Measurements from ENCODE around the gene KCNQ1. TPM values are rescaled to one million over a fixed set of nuclear protein-coding genes. Genes with fewer than 3 reads are reported as not detected.

KCNQ1 gene
- total and polyA plus RNA-seq, 2 experiments from 2014 or later: 0.45 to 0.87 TPM

DNA sequence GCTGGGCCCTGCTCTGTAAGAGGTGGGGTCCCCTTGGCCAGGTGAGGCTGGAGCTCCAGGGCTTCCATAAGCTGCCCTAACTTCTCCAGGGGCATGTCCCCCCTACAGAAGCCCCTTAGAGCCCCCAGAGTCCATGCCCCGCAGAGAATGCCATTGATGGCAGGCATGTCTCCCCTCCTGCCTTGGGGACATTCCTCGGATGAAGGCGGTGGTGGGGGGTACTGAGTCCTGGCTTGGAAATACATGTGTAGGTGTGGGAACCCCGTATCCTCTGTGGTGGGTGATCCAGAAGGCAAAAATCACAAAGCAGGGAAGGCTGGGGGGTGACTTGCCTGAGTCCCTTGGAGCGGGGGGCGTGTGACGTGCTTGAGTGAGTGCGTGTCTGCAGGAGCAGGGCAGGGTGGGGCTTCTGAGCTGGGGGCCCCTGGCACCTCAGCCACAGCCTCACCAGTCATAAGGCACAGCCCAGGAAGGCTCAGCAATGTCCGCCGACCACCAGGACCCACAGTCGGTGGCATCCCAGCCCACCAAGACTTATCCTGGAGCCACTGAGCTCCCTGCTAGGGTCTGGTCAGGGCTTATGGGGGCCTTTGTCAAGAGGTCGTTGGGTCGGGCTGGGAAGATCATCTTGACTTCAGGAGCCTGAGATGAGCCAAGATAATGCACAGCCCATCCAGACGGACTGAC is 324.7 kb downstream of the KCNQ1 start:
- Mint-ChIP-seq H3K4me1 (peaks cover 4% of the 10 kb centered on the region; the same call in 1 of the 3 replicates), H3K36me3 (ENCODE audit: low read depth) (no peaks in the 10 kb centered on the region; the same call in 2 of the 3 replicates), H3K27me3 (ENCODE audit: insufficient read depth, low read depth, poor library complexity) (peaks cover 52% of the 10 kb centered on the region), H3K9me3 (peaks cover 3% of the 10 kb centered on the region; the same call in 2 of the 3 replicates), H3K4me3 (no peak overlapping the region), H3K27ac (no peak overlapping the region)
- Histone ChIP-seq H3K27me3 (ENCODE audit: insufficient read depth) (peaks cover 66% of the 10 kb centered on the region), H3K9me2 (ENCODE audit: insufficient read depth) (peaks cover 3% of the 10 kb centered on the region; the same call in 1 of the 2 replicates), H3K4me3 (no peak overlapping the region), H3K36me3 (ENCODE audit: insufficient read depth) (no peaks in the 10 kb centered on the region), H4K20me1 (replicated peaks; ENCODE audit: insufficient read depth) (no peaks in the 10 kb centered on the region), H3K79me2 (replicated peaks; ENCODE audit: insufficient read depth) (no peaks in the 10 kb centered on the region), H3K4me1 (ENCODE audit: insufficient read depth) (no peaks in the 10 kb centered on the region), H3F3A (replicated peaks; ENCODE audit: low read depth) (no peaks in the 10 kb centered on the region), H2AFZ (no peak overlapping the region), H3K27ac (ENCODE audit: low read depth) (no peak overlapping the region), H3K4me2 (no peak overlapping the region)
- no peak for TF ChIP-seq ZNF114 (CRISPR knock-in tag; IDR thresholded peaks at IDR 0.05)
- TF ChIP-seq POLR2AphosphoS5 (IDR thresholded peaks at IDR 0.05; ENCODE audit: low read depth): no peak
- no peak for TF ChIP-seq JUNB (IDR thresholded peaks at IDR 0.05; ENCODE audit: unreplicated experiment)
- TF ChIP-seq, protein P1, sequence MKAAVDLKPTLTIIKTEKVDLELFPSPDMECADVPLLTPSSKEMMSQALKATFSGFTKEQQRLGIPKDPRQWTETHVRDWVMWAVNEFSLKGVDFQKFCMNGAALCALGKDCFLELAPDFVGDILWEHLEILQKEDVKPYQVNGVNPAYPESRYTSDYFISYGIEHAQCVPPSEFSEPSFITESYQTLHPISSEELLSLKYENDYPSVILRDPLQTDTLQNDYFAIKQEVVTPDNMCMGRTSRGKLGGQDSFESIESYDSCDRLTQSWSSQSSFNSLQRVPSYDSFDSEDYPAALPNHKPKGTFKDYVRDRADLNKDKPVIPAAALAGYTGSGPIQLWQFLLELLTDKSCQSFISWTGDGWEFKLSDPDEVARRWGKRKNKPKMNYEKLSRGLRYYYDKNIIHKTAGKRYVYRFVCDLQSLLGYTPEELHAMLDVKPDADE (IDR thresholded peaks at IDR 0.05): no peak
- TF ChIP-seq, protein P2, sequence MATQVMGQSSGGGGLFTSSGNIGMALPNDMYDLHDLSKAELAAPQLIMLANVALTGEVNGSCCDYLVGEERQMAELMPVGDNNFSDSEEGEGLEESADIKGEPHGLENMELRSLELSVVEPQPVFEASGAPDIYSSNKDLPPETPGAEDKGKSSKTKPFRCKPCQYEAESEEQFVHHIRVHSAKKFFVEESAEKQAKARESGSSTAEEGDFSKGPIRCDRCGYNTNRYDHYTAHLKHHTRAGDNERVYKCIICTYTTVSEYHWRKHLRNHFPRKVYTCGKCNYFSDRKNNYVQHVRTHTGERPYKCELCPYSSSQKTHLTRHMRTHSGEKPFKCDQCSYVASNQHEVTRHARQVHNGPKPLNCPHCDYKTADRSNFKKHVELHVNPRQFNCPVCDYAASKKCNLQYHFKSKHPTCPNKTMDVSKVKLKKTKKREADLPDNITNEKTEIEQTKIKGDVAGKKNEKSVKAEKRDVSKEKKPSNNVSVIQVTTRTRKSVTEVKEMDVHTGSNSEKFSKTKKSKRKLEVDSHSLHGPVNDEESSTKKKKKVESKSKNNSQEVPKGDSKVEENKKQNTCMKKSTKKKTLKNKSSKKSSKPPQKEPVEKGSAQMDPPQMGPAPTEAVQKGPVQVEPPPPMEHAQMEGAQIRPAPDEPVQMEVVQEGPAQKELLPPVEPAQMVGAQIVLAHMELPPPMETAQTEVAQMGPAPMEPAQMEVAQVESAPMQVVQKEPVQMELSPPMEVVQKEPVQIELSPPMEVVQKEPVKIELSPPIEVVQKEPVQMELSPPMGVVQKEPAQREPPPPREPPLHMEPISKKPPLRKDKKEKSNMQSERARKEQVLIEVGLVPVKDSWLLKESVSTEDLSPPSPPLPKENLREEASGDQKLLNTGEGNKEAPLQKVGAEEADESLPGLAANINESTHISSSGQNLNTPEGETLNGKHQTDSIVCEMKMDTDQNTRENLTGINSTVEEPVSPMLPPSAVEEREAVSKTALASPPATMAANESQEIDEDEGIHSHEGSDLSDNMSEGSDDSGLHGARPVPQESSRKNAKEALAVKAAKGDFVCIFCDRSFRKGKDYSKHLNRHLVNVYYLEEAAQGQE (IDR thresholded peaks at IDR 0.05; ENCODE audit: unreplicated experiment): no peak
- TF ChIP-seq CREB1 (CRISPR knock-in tag; IDR thresholded peaks at IDR 0.05; ENCODE audit: low read depth): no peak
- no peak for TF ChIP-seq ZNF331 (CRISPR knock-in tag; IDR thresholded peaks at IDR 0.05; ENCODE audit: low read depth)
- no peak for TF ChIP-seq EZH2phosphoT487 (IDR thresholded peaks at IDR 0.05; ENCODE audit: unreplicated experiment)
- TF ChIP-seq NANOG (IDR thresholded peaks at IDR 0.05; ENCODE audit: borderline replicate concordance): no peak
- TF ChIP-seq, protein P3, sequence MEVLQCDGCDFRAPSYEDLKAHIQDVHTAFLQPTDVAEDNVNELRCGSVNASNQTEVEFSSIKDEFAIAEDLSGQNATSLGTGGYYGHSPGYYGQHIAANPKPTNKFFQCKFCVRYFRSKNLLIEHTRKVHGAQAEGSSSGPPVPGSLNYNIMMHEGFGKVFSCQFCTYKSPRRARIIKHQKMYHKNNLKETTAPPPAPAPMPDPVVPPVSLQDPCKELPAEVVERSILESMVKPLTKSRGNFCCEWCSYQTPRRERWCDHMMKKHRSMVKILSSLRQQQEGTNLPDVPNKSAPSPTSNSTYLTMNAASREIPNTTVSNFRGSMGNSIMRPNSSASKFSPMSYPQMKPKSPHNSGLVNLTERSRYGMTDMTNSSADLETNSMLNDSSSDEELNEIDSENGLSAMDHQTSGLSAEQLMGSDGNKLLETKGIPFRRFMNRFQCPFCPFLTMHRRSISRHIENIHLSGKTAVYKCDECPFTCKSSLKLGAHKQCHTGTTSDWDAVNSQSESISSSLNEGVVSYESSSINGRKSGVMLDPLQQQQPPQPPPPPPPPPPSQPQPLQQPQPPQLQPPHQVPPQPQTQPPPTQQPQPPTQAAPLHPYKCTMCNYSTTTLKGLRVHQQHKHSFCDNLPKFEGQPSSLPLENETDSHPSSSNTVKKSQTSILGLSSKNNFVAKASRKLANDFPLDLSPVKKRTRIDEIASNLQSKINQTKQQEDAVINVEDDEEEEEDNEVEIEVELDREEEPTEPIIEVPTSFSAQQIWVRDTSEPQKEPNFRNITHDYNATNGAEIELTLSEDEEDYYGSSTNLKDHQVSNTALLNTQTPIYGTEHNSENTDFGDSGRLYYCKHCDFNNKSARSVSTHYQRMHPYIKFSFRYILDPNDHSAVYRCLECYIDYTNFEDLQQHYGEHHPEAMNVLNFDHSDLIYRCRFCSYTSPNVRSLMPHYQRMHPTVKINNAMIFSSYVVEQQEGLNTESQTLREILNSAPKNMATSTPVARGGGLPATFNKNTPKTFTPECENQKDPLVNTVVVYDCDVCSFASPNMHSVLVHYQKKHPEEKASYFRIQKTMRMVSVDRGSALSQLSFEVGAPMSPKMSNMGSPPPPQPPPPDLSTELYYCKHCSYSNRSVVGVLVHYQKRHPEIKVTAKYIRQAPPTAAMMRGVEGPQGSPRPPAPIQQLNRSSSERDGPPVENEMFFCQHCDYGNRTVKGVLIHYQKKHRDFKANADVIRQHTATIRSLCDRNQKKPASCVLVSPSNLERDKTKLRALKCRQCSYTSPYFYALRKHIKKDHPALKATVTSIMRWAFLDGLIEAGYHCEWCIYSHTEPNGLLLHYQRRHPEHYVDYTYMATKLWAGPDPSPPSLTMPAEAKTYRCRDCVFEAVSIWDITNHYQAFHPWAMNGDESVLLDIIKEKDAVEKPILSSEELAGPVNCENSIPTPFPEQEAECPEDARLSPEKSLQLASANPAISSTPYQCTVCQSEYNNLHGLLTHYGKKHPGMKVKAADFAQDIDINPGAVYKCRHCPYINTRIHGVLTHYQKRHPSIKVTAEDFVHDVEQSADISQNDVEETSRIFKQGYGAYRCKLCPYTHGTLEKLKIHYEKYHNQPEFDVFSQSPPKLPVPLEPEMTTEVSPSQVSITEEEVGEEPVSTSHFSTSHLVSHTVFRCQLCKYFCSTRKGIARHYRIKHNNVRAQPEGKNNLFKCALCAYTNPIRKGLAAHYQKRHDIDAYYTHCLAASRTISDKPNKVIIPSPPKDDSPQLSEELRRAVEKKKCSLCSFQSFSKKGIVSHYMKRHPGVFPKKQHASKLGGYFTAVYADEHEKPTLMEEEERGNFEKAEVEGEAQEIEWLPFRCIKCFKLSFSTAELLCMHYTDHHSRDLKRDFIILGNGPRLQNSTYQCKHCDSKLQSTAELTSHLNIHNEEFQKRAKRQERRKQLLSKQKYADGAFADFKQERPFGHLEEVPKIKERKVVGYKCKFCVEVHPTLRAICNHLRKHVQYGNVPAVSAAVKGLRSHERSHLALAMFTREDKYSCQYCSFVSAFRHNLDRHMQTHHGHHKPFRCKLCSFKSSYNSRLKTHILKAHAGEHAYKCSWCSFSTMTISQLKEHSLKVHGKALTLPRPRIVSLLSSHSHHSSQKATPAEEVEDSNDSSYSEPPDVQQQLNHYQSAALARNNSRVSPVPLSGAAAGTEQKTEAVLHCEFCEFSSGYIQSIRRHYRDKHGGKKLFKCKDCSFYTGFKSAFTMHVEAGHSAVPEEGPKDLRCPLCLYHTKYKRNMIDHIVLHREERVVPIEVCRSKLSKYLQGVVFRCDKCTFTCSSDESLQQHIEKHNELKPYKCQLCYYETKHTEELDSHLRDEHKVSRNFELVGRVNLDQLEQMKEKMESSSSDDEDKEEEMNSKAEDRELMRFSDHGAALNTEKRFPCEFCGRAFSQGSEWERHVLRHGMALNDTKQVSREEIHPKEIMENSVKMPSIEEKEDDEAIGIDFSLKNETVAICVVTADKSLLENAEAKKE (CRISPR knock-in tag; IDR thresholded peaks at IDR 0.05): no peak
- no peak for TF ChIP-seq STAT1 (IDR thresholded peaks at IDR 0.05; ENCODE audit: unreplicated experiment)
- TF ChIP-seq, protein P4, sequence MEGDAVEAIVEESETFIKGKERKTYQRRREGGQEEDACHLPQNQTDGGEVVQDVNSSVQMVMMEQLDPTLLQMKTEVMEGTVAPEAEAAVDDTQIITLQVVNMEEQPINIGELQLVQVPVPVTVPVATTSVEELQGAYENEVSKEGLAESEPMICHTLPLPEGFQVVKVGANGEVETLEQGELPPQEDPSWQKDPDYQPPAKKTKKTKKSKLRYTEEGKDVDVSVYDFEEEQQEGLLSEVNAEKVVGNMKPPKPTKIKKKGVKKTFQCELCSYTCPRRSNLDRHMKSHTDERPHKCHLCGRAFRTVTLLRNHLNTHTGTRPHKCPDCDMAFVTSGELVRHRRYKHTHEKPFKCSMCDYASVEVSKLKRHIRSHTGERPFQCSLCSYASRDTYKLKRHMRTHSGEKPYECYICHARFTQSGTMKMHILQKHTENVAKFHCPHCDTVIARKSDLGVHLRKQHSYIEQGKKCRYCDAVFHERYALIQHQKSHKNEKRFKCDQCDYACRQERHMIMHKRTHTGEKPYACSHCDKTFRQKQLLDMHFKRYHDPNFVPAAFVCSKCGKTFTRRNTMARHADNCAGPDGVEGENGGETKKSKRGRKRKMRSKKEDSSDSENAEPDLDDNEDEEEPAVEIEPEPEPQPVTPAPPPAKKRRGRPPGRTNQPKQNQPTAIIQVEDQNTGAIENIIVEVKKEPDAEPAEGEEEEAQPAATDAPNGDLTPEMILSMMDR (conservative IDR thresholded peaks at IDR 0.05; ENCODE audit: low read depth in 2 of 2): no peak
- TF ChIP-seq EZH2 (IDR thresholded peaks at IDR 0.05; ENCODE audit: low read depth, unreplicated experiment): no peak
- ATAC-seq (no peak), DNase-seq (ENCODE audit: low spot score) (no peak)

Measured in GM23338 (cell line).